H1 (cell line): ENCODE results near the gene NAV3. TPM values are rescaled to one million over a fixed set of nuclear protein-coding genes. Genes with fewer than 3 reads are reported as not detected.

Experiments used
- CTCF ChIA-PET: fragments of 300-600 bp; sonication (Branson Sonifier 250); formaldehyde crosslinking; loops from one replicate; lab custom pipeline; 2021; ENCODE audit not compliant: partially characterized antibody; lab: Charles Lee
- POLR2A ChIA-PET: fragments of 300-600 bp; sonication (Branson Sonifier 250); formaldehyde crosslinking; loops from one replicate; lab custom pipeline; 2021; ENCODE audit warnings: inconsistent platforms; ENCODE audit not compliant: partially characterized antibody; lab: Charles Lee
- DNase-seq, 2 experiments: peaks; one replicate each; pipeline versions ENCODE4 v3.0.0 to v3.0.0-alpha.2; 2010 to 2022; ENCODE audit warnings: low spot score in 2 of 2, low read depth in 1 of 2, mixed read lengths in 1 of 2
- FAIRE-seq: peaks from 2 replicates; lab custom pipeline; 2011; peaks lifted over from hg19 to GRCh38; lab: Jason Lieb, UNC
- H2AFZ ChIP-seq: 2 replicates; pipeline ENCODE4 v1.8.1; 2012; ENCODE audit warnings: low read length, inconsistent platforms
- H2AK5ac ChIP-seq: 2 replicates; pipeline ENCODE4 v1.6.1; 2013; ENCODE audit warnings: low read depth, low read length
- H2BK120ac ChIP-seq: replicated peaks from 2 replicates; pipeline ENCODE3; 2013; ENCODE audit warnings: low read depth, low read length, inconsistent platforms
- H2BK12ac ChIP-seq: 2 replicates; pipeline ENCODE4 v1.6.1; 2013; ENCODE audit warnings: low read depth, low read length
- H2BK15ac ChIP-seq: 2 replicates; pipeline ENCODE4 v1.6.1; 2013; ENCODE audit warnings: low read length
- H2BK20ac ChIP-seq: 2 replicates; pipeline ENCODE4 v1.6.1; 2013; ENCODE audit warnings: low read length
- H2BK5ac ChIP-seq: 2 replicates; pipeline ENCODE4 v1.6.1; 2013; ENCODE audit warnings: low read depth, low read length
- H3K14ac ChIP-seq: 2 replicates; pipeline ENCODE4 v1.6.1; 2013; ENCODE audit warnings: inconsistent platforms; ENCODE audit not compliant: insufficient read length
- H3K18ac ChIP-seq: 2 replicates; pipeline ENCODE4 v1.6.1; 2013; ENCODE audit warnings: low read length; ENCODE audit errors: extremely low read depth
- H3K23ac ChIP-seq: 2 replicates; pipeline ENCODE4 v1.6.1; 2013; ENCODE audit warnings: inconsistent platforms; ENCODE audit not compliant: insufficient read length
- H3K23me2 ChIP-seq: 2 replicates; pipeline ENCODE4 v1.6.1; 2013; ENCODE audit warnings: low read depth, low read length
- H3K27ac ChIP-seq: 2 replicates; pipeline ENCODE4 v1.6.1; 2011; ENCODE audit warnings: low read depth, low read length, inconsistent platforms
- H3K27me3 ChIP-seq, 4 experiments: replicated peaks in 1 of 4; 1 replicate in 1 of 4; 2 replicates in 3 of 4; pipeline versions ENCODE4 v1.6.1 to v1.8.1; 2011 to 2013; ENCODE audit warnings: low read length in 3 of 4, mild to moderate bottlenecking in 3 of 4, inconsistent platforms in 2 of 4, mixed read lengths in 2 of 4, moderate library complexity in 1 of 4; ENCODE audit not compliant: control insufficient read depth in 3 of 4, insufficient read depth in 3 of 4; ENCODE audit errors: extremely low read depth in 1 of 4
- H3K36me3 ChIP-seq, 4 experiments: 2 replicates each; pipeline versions ENCODE4 v1.6.1 to v1.8.1; 2011 to 2013; ENCODE audit warnings: mild to moderate bottlenecking in 4 of 4, low read length in 3 of 4, moderate library complexity in 2 of 4, control low read depth in 1 of 4, inconsistent platforms in 1 of 4; ENCODE audit not compliant: insufficient read depth in 4 of 4, control insufficient read depth in 2 of 4
- H3K4ac ChIP-seq: replicated peaks from 2 replicates; pipeline ENCODE3; 2013; ENCODE audit warnings: low read length, low read depth, mixed read lengths, inconsistent platforms; ENCODE audit not compliant: insufficient read length
- H3K4me1 ChIP-seq, 4 experiments: replicated peaks in 1 of 4; 1 replicate in 1 of 4; 2 replicates in 3 of 4; pipeline versions ENCODE4 v1.6.1 to v1.8.1; 2011 to 2013; ENCODE audit warnings: low read length in 3 of 4, inconsistent platforms in 2 of 4, mixed read lengths in 1 of 4; ENCODE audit not compliant: insufficient read depth in 4 of 4, control insufficient read depth in 3 of 4
- H3K4me2 ChIP-seq, 2 experiments: 2 replicates each; pipeline versions ENCODE4 v1.6.1 to v1.8.1; 2011 to 2013; ENCODE audit warnings: low read depth in 2 of 2, low read length in 2 of 2, control low read depth in 1 of 2, inconsistent platforms in 1 of 2, mild to moderate bottlenecking in 1 of 2; ENCODE audit not compliant: insufficient read depth in 1 of 2
- H3K4me3 ChIP-seq, 4 experiments: fragments of 200-600, 300-600 bp in 1 of 4; sonication (generic), shearing (Covaris generic), sonication (Bioruptor Twin) in 1 of 4; 2 replicates each; pipeline versions ENCODE4 v1.5.1 to v1.8.1; 2011 to 2016; ENCODE audit warnings: low read length in 4 of 4, low read depth in 3 of 4, control low read depth in 2 of 4, inconsistent platforms in 2 of 4, mild to moderate bottlenecking in 2 of 4, mixed read lengths in 1 of 4, moderate library complexity in 1 of 4; ENCODE audit not compliant: insufficient read depth in 2 of 4; ENCODE audit errors: extremely low read depth in 1 of 4
- H3K56ac ChIP-seq: replicated peaks from 2 replicates; pipeline ENCODE3; 2013; ENCODE audit warnings: low read depth, mild to moderate bottlenecking, mixed read lengths, low read length, inconsistent platforms; ENCODE audit not compliant: insufficient read length
- H3K79me1 ChIP-seq: 2 replicates; pipeline ENCODE4 v1.6.1; 2013; ENCODE audit warnings: low read depth, low read length, control low read depth
- H3K79me2 ChIP-seq, 2 experiments: 2 replicates each; pipeline versions ENCODE4 v1.6.1 to v1.8.1; 2012 to 2013; ENCODE audit warnings: low read length in 2 of 2, mild to moderate bottlenecking in 2 of 2, inconsistent platforms in 1 of 2; ENCODE audit not compliant: insufficient read depth in 2 of 2, control insufficient read depth in 1 of 2
- H3K9ac ChIP-seq, 4 experiments: replicated peaks in 1 of 4; 1 replicate in 1 of 4; 2 replicates in 3 of 4; pipeline versions ENCODE4 v1.6.1 to v1.8.1; 2011 to 2013; ENCODE audit warnings: low read depth in 3 of 4, low read length in 3 of 4, control low read depth in 2 of 4, mild to moderate bottlenecking in 2 of 4, moderate library complexity in 2 of 4, inconsistent platforms in 1 of 4; ENCODE audit errors: extremely low read depth in 1 of 4
- H3K9me3 ChIP-seq, 2 experiments: 2 replicates each; pipeline versions ENCODE4 v1.6.1 to v1.8.1; 2012 to 2013; ENCODE audit warnings: mild to moderate bottlenecking in 2 of 2, moderate library complexity in 2 of 2, control low read depth in 1 of 2, inconsistent platforms in 1 of 2, low read depth in 1 of 2, low read length in 1 of 2, mixed read lengths in 1 of 2; ENCODE audit not compliant: insufficient read depth in 2 of 2
- H4K20me1 ChIP-seq, 2 experiments: replicated peaks in 1 of 2; 2 replicates each; pipeline versions ENCODE3 to v1.8.1; 2011 to 2013; ENCODE audit warnings: inconsistent platforms in 2 of 2, low read length in 2 of 2, mild to moderate bottlenecking in 1 of 2; ENCODE audit not compliant: insufficient read depth in 2 of 2, control insufficient read depth in 1 of 2
- H4K5ac ChIP-seq: 2 replicates; pipeline ENCODE4 v1.6.1; 2013; ENCODE audit warnings: low read length, low read depth, mixed read lengths, inconsistent platforms; ENCODE audit not compliant: insufficient read length
- H4K8ac ChIP-seq: 2 replicates; pipeline ENCODE4 v1.8.0; 2013; ENCODE audit warnings: mild to moderate bottlenecking, moderate library complexity, low read length, inconsistent platforms; ENCODE audit not compliant: insufficient read depth; ENCODE audit errors: extremely low read depth
- H4K91ac ChIP-seq: replicated peaks from 2 replicates; pipeline ENCODE3; 2013; ENCODE audit warnings: low read length, mixed read lengths, inconsistent platforms; ENCODE audit not compliant: insufficient read length
- EP300 ChIP-seq, 2 experiments: IDR thresholded peaks; 1 replicate in 1 of 2; 2 replicates in 1 of 2; pipeline ENCODE4 v1.6.1; 2011 to 2012; ENCODE audit warnings: low read depth in 2 of 2, low read length in 2 of 2, mild to moderate bottlenecking in 2 of 2, borderline replicate concordance in 1 of 2, inconsistent platforms in 1 of 2, moderate library complexity in 1 of 2
- TAF7 ChIP-seq: optimal IDR thresholded peaks from 2 replicates; pipeline ENCODE3; 2011; ENCODE audit warnings: low read depth, mild to moderate bottlenecking, inconsistent platforms, low read length, moderate library complexity, borderline replicate concordance
- WGBS, 2 experiments: shearing (Covaris generic) in 1 of 2; methylation state at CpG; one replicate each; pipeline versions ENCODE4 v1.1.6 to v1.1.7; 2013 to 2015; ENCODE audit warnings: low lambda C conversion rate in 2 of 2, mixed read lengths in 2 of 2, inconsistent platforms in 1 of 2, low coverage in 1 of 2, missing lambda C conversion rate in 1 of 2; ENCODE audit not compliant: insufficient replicate concordance in 2 of 2, insufficient coverage in 1 of 2, insufficient read length in 1 of 2; ENCODE audit errors: extremely low coverage in 1 of 2, missing lambda C conversion rate in 1 of 2; 5-methylcytosine and 5-hydroxymethylcytosine counted together
- polyA plus RNA-seq, 7 experiments: library from polyadenylated mRNA; depleted of rRNA in 3 of 7; stranded (reverse) in 5 of 7; unstranded in 2 of 7; fragments of >200 nt in 5 of 7; fragments of 200-250 nt in 2 of 7; gene quantifications; 1 replicate in 5 of 7; 2 replicates in 1 of 7; 4 replicates in 1 of 7; pipeline versions ENCODE4 v1.2.1 to v1.2.3, GENCODE V29; 2011 to 2013; ENCODE audit warnings: missing spikeins in 2 of 7, mixed read lengths in 2 of 7
- total RNA-seq: library from RNA; stranded (reverse); fragmentation: NEBNext Ultra II Directional; extraction: Animal tissue kit (Norgen Biotek cat#: 25700); gene quantifications from 2 replicates; pipeline ENCODE4 v1.2.1, GENCODE V29; 2021

The NAV3 gene
- total and polyA plus RNA-seq, 2 of the 8 experiments (the other 6 are each of a cell fraction or from before 2014, with no cell fraction given): 0.47 to 5.0 TPM

GRCh38 chr12:78199926-78200325, 369.2 kb downstream of the NAV3 start:
- FAIRE-seq: no peak
- 95% methylated on average over 1 of the region's 1 CpG; no CpG with 5 or more reads in 1 of the 2 experiments for WGBS, 2 experiments

More at GRCh38 chr12:78199926-78200325, 369.2 kb downstream of the NAV3 start:
- Histone ChIP-seq H2AFZ (no peak overlapping the region), H3K56ac (no peak overlapping the region), H2BK12ac (no peak overlapping the region), H3K4ac (no peak overlapping the region), H3K14ac (no peak overlapping the region), H3K79me1 (no peaks in the 10 kb centered on the region), H4K5ac (no peak overlapping the region), H3K4me1 (no peaks in the 10 kb centered on the region), H3K4me2 (no peak overlapping the region), H2AK5ac (no peak overlapping the region), H2BK15ac (no peak overlapping the region), H4K8ac (no peak overlapping the region), H2BK5ac (no peak overlapping the region), H3K4me3 (no peak overlapping the region), H2BK120ac (no peak overlapping the region), H4K20me1 (no peaks in the 10 kb centered on the region), H3K27ac (no peak overlapping the region), H3K9me3 (no peaks in the 10 kb centered on the region), H3K18ac (no peak overlapping the region), H3K23me2 (no peaks in the 10 kb centered on the region), H3K9ac (no peak overlapping the region), H4K91ac (no peak overlapping the region), H2BK20ac (no peak overlapping the region), H3K27me3 (no peaks in the 10 kb centered on the region), H3K23ac (no peak overlapping the region), H3K36me3 (no peaks in the 10 kb centered on the region)
- CTCF ChIA-PET: interaction anchor here (1.1 to 1.2 kb wide), 2 partner anchors 15 to 65 kb away, joined by 3 to 4 read pairs; no protein-coding TSS in a partner anchor
- DNase-seq: no peak
- POLR2A ChIA-PET: no interaction called here
- TF ChIP-seq TAF7 (no peak), EP300 (IDR thresholded peaks at IDR 0.05; ENCODE audit: borderline replicate concordance in 1 of 2, low read depth in 2 of 2, low read length in 2 of 2) (no peak)
- TF ChIP-seq, all 59 proteins: peak for 0
- no peaks in the 10 kb centered on the region for H3K79me2 ChIP-seq
